Peyer's patch (tissue), 4 donors: Measurements from ENCODE around the gene SPATS2. TPM values are rescaled to one million over a fixed set of nuclear protein-coding genes. Genes with fewer than 3 reads are reported as not detected.
A peak's percentile ranks its signal among the peaks of the same experiment; 100 is the strongest.

Experiments used
- DNase-seq, 3 donors: peaks; one replicate each; pipeline ENCODE4 v3.0.0-alpha.2; 2017 to 2019
- H3K27ac ChIP-seq, 4 donors: fragments of 200-600 bp; sonication (generic); one replicate each; pipeline ENCODE4 v1.5.1; 2016 to 2019
- H3K27me3 ChIP-seq, 2 donors: fragments of 200-600 bp; sonication (generic); one replicate each; pipeline ENCODE4 v1.5.1; 2019
- H3K36me3 ChIP-seq, 3 donors: fragments of 200-600 bp; sonication (generic); one replicate each; pipeline ENCODE4 v1.5.1; 2016 to 2019
- H3K4me1 ChIP-seq, 4 donors: fragments of 200-600 bp; sonication (generic); one replicate each; pipeline ENCODE4 v1.5.1; 2016 to 2019
- H3K4me3 ChIP-seq, 4 donors: fragments of 200-600 bp; sonication (generic); 1 replicate in 3 of 4; 2 replicates in 1 of 4; pipeline ENCODE4 v1.5.1; 2016 to 2019; ENCODE audit warnings: mild to moderate bottlenecking in 1 of 4
- H3K9me3 ChIP-seq, 4 donors: fragments of 200-600 bp; sonication (generic); one replicate each; pipeline ENCODE4 v1.5.1; 2016 to 2019; ENCODE audit warnings: mild to moderate bottlenecking in 1 of 4
- CTCF ChIP-seq, 6 experiments: fragments of 450-650 bp in 4 of 6; fragments of 200-600 bp in 2 of 6; sonication (generic) in 1 of 6; IDR thresholded peaks; one replicate each; pipeline ENCODE4 v1.5.1; 2017 to 2019; ENCODE audit warnings: antibody characterized with exemption in 6 of 6, mild to moderate bottlenecking in 3 of 6, moderate library complexity in 1 of 6
- POLR2A ChIP-seq, 2 donors: fragments of 450-650 bp; IDR thresholded peaks; one replicate each; pipeline ENCODE4 v1.5.1; 2017; ENCODE audit warnings: antibody characterized with exemption in 2 of 2, mild to moderate bottlenecking in 2 of 2, moderate library complexity in 2 of 2
- total RNA-seq, 4 donors: library from RNA; depleted of rRNA; stranded (reverse); fragments of >200 nt; gene quantifications; one replicate each; pipeline ENCODE4 v1.1.0, GENCODE V29; 2016

Gene SPATS2
- total RNA-seq, 4 donors from 2014 or later = 20.2 to 49.5 (median 24.8) TPM

DNA sequence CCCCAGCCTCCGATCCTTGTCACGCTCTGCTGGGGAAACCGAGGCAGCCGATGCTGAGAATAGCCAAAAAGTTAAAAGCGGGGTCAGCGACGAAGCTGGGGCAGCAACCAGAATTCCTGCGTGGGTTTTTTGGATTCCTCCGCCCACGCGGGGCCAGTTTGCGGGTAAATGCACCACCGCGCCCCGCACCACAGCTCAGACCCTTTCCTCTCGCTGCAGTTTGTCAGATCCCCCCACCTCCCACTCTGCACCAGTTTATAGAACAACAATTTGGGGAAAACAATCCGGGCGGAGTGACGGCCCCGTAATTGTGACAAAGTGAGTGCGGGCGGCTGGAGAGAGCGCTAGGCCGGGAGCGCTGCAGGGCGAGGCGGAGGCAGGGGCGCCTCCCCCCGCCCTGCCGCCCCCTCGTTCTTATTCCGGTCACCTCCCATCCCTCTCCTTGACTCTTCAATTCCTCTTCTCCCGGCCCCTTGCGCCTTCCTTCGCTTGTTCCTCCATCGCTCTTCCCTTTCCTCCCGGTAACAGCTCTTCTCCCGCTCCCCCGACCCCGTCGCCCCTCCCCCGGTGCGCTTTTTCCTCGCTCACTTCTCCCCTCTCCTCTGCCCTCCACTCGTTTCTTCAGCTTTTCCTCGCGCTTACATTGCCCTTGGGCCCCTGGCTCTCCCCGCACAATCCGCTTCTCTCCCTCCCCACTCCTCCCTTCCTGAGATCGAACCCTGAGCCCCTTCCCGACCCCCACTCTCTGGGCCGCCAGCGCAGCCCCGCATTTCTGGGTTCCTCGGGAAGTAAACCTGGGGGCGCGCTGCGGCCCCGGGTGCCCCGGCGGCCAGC, 21.2 kb upstream of the SPATS2 start:
- Histone ChIP-seq H3K9me3 (no peaks in the 10 kb centered on the region), H3K4me3 (peak overlapping the region; percentile 1 to 75 (median 43)), H3K36me3 (no peaks in the 10 kb centered on the region), H3K27me3 (peaks cover 0 to 25% of the 10 kb centered on the region in 2 donors), H3K27ac (no peak overlapping the region), H3K4me1 (peaks cover 7 to 63% (median 47%) of the 10 kb centered on the region in 4 donors)
- TF ChIP-seq POLR2A (IDR thresholded peaks at IDR 0.05) = no peak
- no peak for TF ChIP-seq CTCF (IDR thresholded peaks at IDR 0.05)
- DNase-seq = peak in 1 of 3 donors; percentile 42

- peak in 1 of 3 donors; percentile 71 for DNase-seq
- Histone ChIP-seq H3K36me3 (no peaks in the 10 kb centered on the region), H3K27ac (no peak within 1 kb of the TSS), H3K27me3 (peaks cover 0 to 25% of the 10 kb centered on the region in 2 donors), H3K9me3 (no peaks in the 10 kb centered on the region), H3K4me3 (peak within 1 kb of the TSS; percentile 16 to 75 (median 43)), H3K4me1 (peaks cover 7 to 63% (median 47%) of the 10 kb centered on the region in 4 donors)
- no peak for TF ChIP-seq CTCF (IDR thresholded peaks at IDR 0.05)
- no peak for TF ChIP-seq POLR2A (IDR thresholded peaks at IDR 0.05)
These were observed 20.5 kb upstream of the SPATS2 start, which contains the start of gene DNAJC22 for GRCh38 chr12:49346659-49347310. TSS of gene DNAJC22 (plus strand) at chr12:49346888. CDS start at chr12:49348873, 1,985 bp downstream.

DNA sequence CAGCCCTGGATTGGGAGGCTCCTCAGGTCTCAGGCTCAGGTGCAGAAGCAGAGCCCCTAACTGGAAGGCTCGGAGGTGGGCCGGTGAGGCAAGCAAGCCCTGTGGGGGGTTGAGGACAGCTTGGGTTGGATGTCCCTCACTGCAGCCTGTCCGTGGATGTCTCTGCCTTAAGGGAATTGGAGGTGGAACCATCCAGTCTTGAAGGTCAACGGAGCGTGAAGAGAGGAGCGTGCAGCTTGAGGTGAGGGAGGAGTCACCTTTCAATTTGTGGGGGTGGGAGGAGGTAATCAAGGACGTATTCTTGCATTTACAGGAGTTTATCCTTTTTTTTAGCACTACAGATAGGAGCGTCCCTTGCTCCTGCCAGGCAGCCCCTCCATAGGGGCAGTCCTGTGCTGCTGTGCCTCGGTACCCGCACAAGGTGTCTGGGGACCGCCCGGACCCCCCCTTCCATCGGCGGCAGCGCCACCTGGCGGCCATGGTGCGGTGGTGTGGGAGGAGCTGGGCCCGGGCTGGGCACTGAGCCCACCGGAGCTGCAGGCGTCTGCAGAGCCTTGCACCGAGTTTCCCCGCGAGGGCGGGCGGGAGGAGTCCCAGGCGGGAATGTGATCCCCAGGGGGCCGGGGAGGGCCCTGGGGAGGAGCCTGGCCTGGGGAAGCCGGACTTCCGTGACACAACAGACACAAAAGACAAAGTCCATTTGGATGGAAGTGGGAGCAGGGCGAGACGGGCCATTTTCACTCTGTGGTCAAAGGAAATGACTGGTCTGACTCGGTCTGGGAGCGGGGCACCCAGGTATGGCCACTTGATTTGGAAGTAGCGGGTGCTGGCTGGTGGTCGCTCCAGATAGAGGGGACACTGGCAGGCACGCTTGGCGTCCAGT, 19.7 kb upstream of the SPATS2 start:
- Histone ChIP-seq H3K4me1 (peaks cover 7 to 57% (median 43%) of the 10 kb centered on the region in 4 donors), H3K27ac (peak overlapping the region in 3 of 4 donors; percentile 34 to 75 (median 37)), H3K9me3 (no peaks in the 10 kb centered on the region), H3K4me3 (peak overlapping the region; percentile 24 to 75 (median 43)), H3K27me3 (peaks cover 0 to 25% of the 10 kb centered on the region in 2 donors), H3K36me3 (no peaks in the 10 kb centered on the region)
- TF ChIP-seq POLR2A (IDR thresholded peaks at IDR 0.05) (peak; percentile 56 to 88), CTCF (IDR thresholded peaks at IDR 0.05) (peak; percentile 83 to 96 (median 90))
- DNase-seq = peak; percentile 55 to 92 (median 90)

DNA sequence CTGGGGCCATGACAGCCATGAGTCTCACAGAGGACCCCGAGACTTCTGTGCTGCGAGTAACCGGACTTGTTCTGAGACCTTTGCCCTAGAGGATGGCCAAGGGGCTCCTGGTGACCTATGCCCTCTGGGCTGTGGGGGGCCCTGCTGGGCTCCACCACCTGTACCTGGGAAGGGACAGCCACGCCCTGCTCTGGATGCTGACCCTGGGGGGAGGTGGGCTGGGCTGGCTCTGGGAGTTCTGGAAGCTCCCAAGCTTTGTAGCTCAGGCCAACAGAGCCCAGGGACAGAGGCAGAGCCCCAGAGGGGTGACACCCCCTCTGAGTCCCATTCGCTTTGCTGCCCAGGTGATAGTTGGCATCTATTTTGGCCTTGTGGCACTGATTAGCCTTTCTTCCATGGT, 18.5 kb upstream of the SPATS2 start:
- peaks cover 0 to 25% of the 10 kb centered on the region in 2 donors for H3K27me3 ChIP-seq
- H3K4me1 ChIP-seq = peaks cover 0 to 45% (median 34%) of the 10 kb centered on the region in 4 donors
- H3K9me3 ChIP-seq = no peaks in the 10 kb centered on the region
- peak overlapping the region in 2 of 4 donors; percentile 52 to 75 for H3K4me3 ChIP-seq
- H3K36me3 ChIP-seq = no peaks in the 10 kb centered on the region
- peak overlapping the region in 1 of 4 donors; percentile 75 for H3K27ac ChIP-seq
- no peak for DNase-seq
- no peak for TF ChIP-seq CTCF (IDR thresholded peaks at IDR 0.05)
- no peak for TF ChIP-seq POLR2A (IDR thresholded peaks at IDR 0.05)

DNA sequence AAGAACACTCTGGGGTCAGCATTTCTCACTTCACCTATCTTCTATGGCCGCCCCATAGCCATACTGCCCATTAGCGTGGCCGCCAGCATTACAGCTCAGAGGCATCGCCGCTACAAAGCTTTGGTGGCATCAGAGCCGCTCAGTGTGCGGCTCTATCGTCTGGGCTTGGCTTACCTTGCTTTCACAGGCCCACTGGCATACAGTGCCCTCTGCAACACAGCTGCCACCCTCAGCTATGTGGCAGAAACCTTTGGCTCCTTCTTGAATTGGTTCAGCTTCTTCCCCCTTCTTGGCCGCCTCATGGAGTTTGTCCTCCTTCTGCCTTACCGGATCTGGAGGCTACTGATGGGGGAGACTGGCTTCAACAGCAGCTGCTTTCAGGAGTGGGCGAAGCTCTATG, 18.0 kb upstream of the SPATS2 start:
- peaks cover 0 to 25% of the 10 kb centered on the region in 2 donors for H3K27me3 ChIP-seq
- peaks cover 0 to 41% (median 32%) of the 10 kb centered on the region in 4 donors for H3K4me1 ChIP-seq
- H3K36me3 ChIP-seq = no peaks in the 10 kb centered on the region
- no peak for TF ChIP-seq CTCF (IDR thresholded peaks at IDR 0.05)
- no peak for TF ChIP-seq POLR2A (IDR thresholded peaks at IDR 0.05)
- H3K4me3 ChIP-seq = peak overlapping the region in 2 of 4 donors; percentile 52 to 75
- no peak overlapping the region for H3K27ac ChIP-seq
- H3K9me3 ChIP-seq = no peaks in the 10 kb centered on the region
- DNase-seq = no peak
